KBM-7 (cell line): ENCODE measurements around the gene AARSD1.
"Not testable (repeated sequence)": the region's sequence is repeated elsewhere in the genome, so short reads cannot be mapped to it uniquely, and the experiment has no call there.

Experiments used
- DNase-seq: peaks from one replicate; pipeline ENCODE4 v3.0.0-alpha.2; 2015
- in situ Hi-C: fragments of 300-500 bp; cut with MboI; formaldehyde crosslinking; loops from 2 replicates; pipeline ENCODE4 v1.14.3; 2020; ENCODE audit warnings: low sequenced_read_pairs, low pct_unique_long_range_greater_than_20kb, mixed read lengths

The AARSD1 gene

GRCh38 chr17:42928714-42929496 lies 35.3 kb downstream of the AARSD1 start:
- peak; percentile 92 for DNase-seq
- in situ Hi-C loops: loop anchor here (25.0 kb wide), 2 partner anchors 92 to 342 kb away; partner anchors contain the start of genes AOC2, PSMC3IP and PSME3

GRCh38 chr17:42924891-42925290 lies 39.4 kb downstream of the AARSD1 start:
- no peak for DNase-seq
- in situ Hi-C loops: loop anchor here (25.0 kb wide), 2 partner anchors 88 to 338 kb away; partner anchors contain the start of genes AOC2, PSMC3IP and PSME3

- in situ Hi-C loops, DNase-seq: not testable (repeated sequence)
Observed at GRCh38 chr17:42923472-42923871, 40.8 kb downstream of the AARSD1 start.

GRCh38 chr17:42922294-42922693 lies 42.0 kb downstream of the AARSD1 start:
- in situ Hi-C loops: no loop called here
- DNase-seq: no peak

- DNase-seq: no peak
- in situ Hi-C loops: no loop called here
Observed at GRCh38 chr17:42920922-42921321, 43.3 kb downstream of the AARSD1 start.

- DNase-seq: no peak
- in situ Hi-C loops: no loop called here
Observed at GRCh38 chr17:42920106-42920900, 44.0 kb downstream of the AARSD1 start.

GRCh38 chr17:42919522-42920077 lies 44.7 kb downstream of the AARSD1 start:
- DNase-seq, in situ Hi-C loops: not testable (repeated sequence)

GRCh38 chr17:42918902-42919521 lies 45.2 kb downstream of the AARSD1 start:
- in situ Hi-C loops: no loop called here
- DNase-seq: no peak

GRCh38 chr17:42917236-42917603 lies 47.0 kb downstream of the AARSD1 start:
- no peak for DNase-seq
- in situ Hi-C loops: no loop called here

GRCh38 chr17:42916388-42917235 lies 47.6 kb downstream of the AARSD1 start:
- DNase-seq, in situ Hi-C loops: not testable (repeated sequence)

GRCh38 chr17:42915288-42915687 lies 49.0 kb downstream of the AARSD1 start:
- in situ Hi-C loops, DNase-seq: not testable (repeated sequence)

GRCh38 chr17:42913981-42914617 lies 50.2 kb downstream of the AARSD1 start:
- in situ Hi-C loops: no loop called here
- DNase-seq: no peak

GRCh38 chr17:42913522-42913921 lies 50.7 kb downstream of the AARSD1 start:
- DNase-seq: no peak
- in situ Hi-C loops: no loop called here

- no peak for DNase-seq
- in situ Hi-C loops: no loop called here
Observed at GRCh38 chr17:42908872-42909700, 55.2 kb downstream of the AARSD1 start.

- peak; percentile 37 for DNase-seq
Observed at GRCh38 chr17:42906772-42907446, 57.3 kb downstream of the AARSD1 start.

GRCh38 chr17:42904110-42904469 lies 60.2 kb downstream of the AARSD1 start:
- in situ Hi-C loops: no loop called here
- no peak for DNase-seq

More at GRCh38 chr17:42906772-42907446, 57.3 kb downstream of the AARSD1 start:
- in situ Hi-C loops: no loop called here
